ENCODE results near the gene KCNJ8.

DNA sequence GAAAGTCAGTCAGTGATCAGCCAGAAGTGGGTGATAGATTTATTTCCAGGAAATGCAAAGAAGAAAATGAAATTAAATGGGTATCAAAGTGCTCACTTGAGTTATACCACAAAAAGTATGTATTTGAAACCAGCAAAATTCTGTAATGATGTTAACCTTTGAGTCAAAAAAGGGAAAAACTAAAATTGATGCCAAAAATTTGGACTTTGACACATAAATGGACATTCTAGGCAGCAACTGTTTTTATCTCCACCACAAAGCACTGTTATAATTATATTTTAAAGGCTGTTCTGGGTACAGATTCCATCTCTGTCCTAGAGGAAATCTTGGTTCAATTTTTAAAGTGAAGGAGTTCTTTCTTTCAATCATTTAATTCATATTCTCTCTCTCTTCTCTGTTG lies 31.7 kb upstream of the KCNJ8 start:
- no peak for TF ChIP-seq POLR2A (IDR thresholded peaks at IDR 0.05)
- TF ChIP-seq, protein P1, sequence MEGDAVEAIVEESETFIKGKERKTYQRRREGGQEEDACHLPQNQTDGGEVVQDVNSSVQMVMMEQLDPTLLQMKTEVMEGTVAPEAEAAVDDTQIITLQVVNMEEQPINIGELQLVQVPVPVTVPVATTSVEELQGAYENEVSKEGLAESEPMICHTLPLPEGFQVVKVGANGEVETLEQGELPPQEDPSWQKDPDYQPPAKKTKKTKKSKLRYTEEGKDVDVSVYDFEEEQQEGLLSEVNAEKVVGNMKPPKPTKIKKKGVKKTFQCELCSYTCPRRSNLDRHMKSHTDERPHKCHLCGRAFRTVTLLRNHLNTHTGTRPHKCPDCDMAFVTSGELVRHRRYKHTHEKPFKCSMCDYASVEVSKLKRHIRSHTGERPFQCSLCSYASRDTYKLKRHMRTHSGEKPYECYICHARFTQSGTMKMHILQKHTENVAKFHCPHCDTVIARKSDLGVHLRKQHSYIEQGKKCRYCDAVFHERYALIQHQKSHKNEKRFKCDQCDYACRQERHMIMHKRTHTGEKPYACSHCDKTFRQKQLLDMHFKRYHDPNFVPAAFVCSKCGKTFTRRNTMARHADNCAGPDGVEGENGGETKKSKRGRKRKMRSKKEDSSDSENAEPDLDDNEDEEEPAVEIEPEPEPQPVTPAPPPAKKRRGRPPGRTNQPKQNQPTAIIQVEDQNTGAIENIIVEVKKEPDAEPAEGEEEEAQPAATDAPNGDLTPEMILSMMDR (IDR thresholded peaks at IDR 0.05), result no peak
- no peak for TF ChIP-seq POLR2AphosphoS5 (IDR thresholded peaks at IDR 0.05)

Data from breast epithelium (tissue), 3 donors.